ENCODE measurements around the gene WNT4. TPM values are rescaled to one million over a fixed set of nuclear protein-coding genes. Genes with fewer than 3 reads are reported as not detected.

The WNT4 gene
- total and polyA plus RNA-seq, 9 of the 15 experiments (the other 6 are each of a cell fraction or from before 2014, with no cell fraction given): 0.01 TPM; not detected in 8

DNA sequence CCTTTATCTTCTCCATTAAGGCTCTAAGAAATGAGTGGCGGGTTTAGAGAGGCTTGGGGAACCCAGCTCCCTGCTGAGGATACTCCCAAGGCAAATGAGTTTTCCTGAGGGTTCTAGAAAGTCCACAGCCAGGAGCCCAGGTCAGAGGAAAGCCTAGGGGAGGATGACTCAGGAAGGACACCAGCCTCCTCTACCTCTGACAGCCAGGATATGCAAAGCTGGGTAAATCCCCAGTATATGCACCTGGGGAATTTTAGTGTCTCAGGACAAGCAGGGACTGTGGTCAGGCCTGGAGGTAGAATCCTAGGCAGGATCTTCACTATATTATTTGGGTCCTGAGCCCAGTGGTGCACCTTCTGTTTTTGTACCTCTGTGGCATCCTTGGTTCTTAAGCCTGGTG lies 23.5 kb upstream of the WNT4 start (continued):
- TF ChIP-seq SMARCA4 (IDR thresholded peaks at IDR 0.05): no peak
- TF ChIP-seq HSF4 (CRISPR knock-in tag; IDR thresholded peaks at IDR 0.05; ENCODE audit: borderline replicate concordance): no peak
- TF ChIP-seq PRMT5 (CRISPR knock-in tag; IDR thresholded peaks at IDR 0.05): no peak

DNA sequence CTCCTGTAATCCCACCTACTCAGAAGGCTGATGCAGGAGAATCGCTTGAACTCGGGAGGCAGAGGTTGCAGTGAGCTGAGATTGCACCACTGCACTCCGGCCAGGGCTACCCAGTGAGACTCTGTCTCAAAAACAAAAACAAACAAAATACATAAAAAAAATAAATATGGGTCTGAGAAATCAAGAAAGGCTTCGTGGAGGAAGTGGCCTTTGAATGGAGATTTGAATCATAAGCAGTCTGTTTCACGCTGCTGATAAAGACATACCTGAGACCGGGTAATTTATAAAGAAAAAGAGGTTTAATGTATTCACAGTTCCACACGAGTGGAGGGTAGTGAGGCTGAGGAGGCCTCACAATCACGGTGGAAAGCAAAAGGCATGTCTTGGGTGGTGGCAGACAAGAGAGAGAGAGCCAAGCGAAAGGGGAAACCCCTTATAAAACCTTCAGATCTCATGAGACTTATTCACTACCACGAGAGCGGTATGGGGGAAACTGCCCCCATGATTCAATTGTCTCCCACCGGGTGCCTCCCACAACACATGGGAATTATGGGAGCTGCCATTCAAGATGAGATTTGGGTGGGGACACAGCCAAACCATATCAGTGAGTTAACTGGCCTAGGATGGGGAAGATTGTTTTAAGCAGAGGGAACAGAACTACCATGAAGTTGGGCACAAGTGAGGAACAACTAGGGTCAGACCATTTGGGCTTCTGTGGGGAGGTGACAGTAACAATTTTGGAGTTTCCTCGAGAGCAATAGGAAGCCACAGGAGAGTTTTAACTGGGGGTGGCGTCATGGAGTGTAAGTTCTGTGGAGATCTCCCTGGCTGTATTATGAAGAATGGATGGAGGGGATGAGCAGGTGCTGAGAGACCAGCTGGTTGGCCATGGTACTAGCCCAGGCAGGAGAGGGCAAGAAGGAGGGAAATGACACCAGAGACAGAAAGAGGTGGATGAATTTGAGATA lies 22.2 kb upstream of the WNT4 start:
- H4K20me1 ChIP-seq (replicated peaks; ENCODE audit: control insufficient read depth, insufficient read depth, low read length): no peaks in the 10 kb centered on the region
- BruUV-seq (replicated peaks): no TSS peak
- ATAC-seq: no peak
- H3K4me3 ChIP-seq: no peak overlapping the region
- no peaks in the 10 kb centered on the region for H3K9me3 ChIP-seq (replicated peaks; ENCODE audit: control insufficient read depth, insufficient read depth, low read depth, low read length)
- POLR2A ChIA-PET: interaction anchor here (1.4 to 2.7 kb wide), 2 partner anchors 13 kb away, joined by 5 to 10 read pairs; no protein-coding TSS in a partner anchor
- no peak for DNase-seq (ENCODE audit: extremely low read depth in 1 of 4, low spot score in 3 of 4)
- FAIRE-seq: peak; percentile 46
- H3K9ac ChIP-seq (ENCODE audit: insufficient read depth in 1 of 2, low read depth in 2 of 2, low read length in 2 of 2): no peak overlapping the region
- no peaks in the 10 kb centered on the region for H3K9me1 ChIP-seq (ENCODE audit: control insufficient read depth, insufficient read depth, low read length)
- no peak overlapping the region for H2AFZ ChIP-seq (ENCODE audit: low read depth, low read length)
- in situ Hi-C loops (cut with MboI) (no loop called here), intact Hi-C loops (cut with micrococcal nuclease) (no loop called here)
- H3K36me3 ChIP-seq (ENCODE audit: control insufficient read depth, insufficient read depth, low read length): no peaks in the 10 kb centered on the region
- peaks cover 5 to 8% of the 10 kb centered on the region in 2 experiments; a peak in 4 of 5 replicates for H3K4me1 ChIP-seq (replicated peaks in 1 of 2; ENCODE audit: control insufficient read depth in 2 of 2, insufficient read depth in 2 of 2, low read length in 2 of 2)
- no peaks in the 10 kb centered on the region; a peak in 1 of 5 replicates for H3K27me3 ChIP-seq (ENCODE audit: control insufficient read depth in 2 of 2, insufficient read depth in 2 of 2, low read length in 2 of 2)
- H3K4me2 ChIP-seq (ENCODE audit: insufficient read depth, low read length): no peak overlapping the region
- no peaks in the 10 kb centered on the region for H3K79me2 ChIP-seq (ENCODE audit: control insufficient read depth, insufficient read depth, low read length)
- CTCF ChIA-PET (ENCODE audit: low intra/inter-chr PET ratio): no interaction called here
- WGBS (ENCODE audit: insufficient coverage, low coverage, missing lambda C conversion rate): 34% methylated on average over 14 of the region's 14 CpGs
- H3K27ac ChIP-seq (ENCODE audit: extremely low read depth, low read depth, low read length): no peak overlapping the region
- TF ChIP-seq FOXP4 (CRISPR knock-in tag; IDR thresholded peaks at IDR 0.05; ENCODE audit: borderline replicate concordance): no peak
- peak; percentile 47 for TF ChIP-seq RBM25 (IDR thresholded peaks at IDR 0.05; ENCODE audit: low read depth, low read length, severe bottlenecking)
- TF ChIP-seq ZNF282 (CRISPR knock-in tag; IDR thresholded peaks at IDR 0.05): no peak
- TF ChIP-seq ZSCAN29 (IDR thresholded peaks at IDR 0.05): no peak
- no peak for TF ChIP-seq CEBPG (CRISPR knock-in tag; IDR thresholded peaks at IDR 0.05)
- no peak for TF ChIP-seq CEBPG (tag; conservative IDR thresholded peaks at IDR 0.05 in 1 of 2, IDR thresholded peaks at IDR 0.05 in 1 of 2)
- TF ChIP-seq PKNOX1 (IDR thresholded peaks at IDR 0.05): peak; percentile 69
- TF ChIP-seq, protein P1, sequence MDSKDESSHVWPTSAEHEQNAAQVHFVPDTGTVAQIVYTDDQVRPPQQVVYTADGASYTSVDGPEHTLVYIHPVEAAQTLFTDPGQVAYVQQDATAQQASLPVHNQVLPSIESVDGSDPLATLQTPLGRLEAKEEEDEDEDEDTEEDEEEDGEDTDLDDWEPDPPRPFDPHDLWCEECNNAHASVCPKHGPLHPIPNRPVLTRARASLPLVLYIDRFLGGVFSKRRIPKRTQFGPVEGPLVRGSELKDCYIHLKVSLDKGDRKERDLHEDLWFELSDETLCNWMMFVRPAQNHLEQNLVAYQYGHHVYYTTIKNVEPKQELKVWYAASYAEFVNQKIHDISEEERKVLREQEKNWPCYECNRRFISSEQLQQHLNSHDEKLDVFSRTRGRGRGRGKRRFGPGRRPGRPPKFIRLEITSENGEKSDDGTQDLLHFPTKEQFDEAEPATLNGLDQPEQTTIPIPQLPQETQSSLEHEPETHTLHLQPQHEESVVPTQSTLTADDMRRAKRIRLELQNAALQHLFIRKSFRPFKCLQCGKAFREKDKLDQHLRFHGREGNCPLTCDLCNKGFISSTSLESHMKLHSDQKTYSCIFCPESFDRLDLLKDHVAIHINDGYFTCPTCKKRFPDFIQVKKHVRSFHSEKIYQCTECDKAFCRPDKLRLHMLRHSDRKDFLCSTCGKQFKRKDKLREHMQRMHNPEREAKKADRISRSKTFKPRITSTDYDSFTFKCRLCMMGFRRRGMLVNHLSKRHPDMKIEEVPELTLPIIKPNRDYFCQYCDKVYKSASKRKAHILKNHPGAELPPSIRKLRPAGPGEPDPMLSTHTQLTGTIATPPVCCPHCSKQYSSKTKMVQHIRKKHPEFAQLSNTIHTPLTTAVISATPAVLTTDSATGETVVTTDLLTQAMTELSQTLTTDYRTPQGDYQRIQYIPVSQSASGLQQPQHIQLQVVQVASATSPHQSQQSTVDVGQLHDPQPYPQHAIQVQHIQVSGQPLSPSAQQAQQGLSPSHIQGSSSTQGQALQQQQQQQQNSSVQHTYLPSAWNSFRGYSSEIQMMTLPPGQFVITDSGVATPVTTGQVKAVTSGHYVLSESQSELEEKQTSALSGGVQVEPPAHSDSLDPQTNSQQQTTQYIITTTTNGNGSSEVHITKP (IDR thresholded peaks at IDR 0.05; ENCODE audit: partially characterized antibody): peak; percentile 89
- TF ChIP-seq BCOR (IDR thresholded peaks at IDR 0.05): peak; percentile 75
- peak; percentile 34; the same call in 1 of the 2 replicates for TF ChIP-seq POLR2AphosphoS5 (IDR thresholded peaks at IDR 0.05; ENCODE audit: control insufficient read depth, insufficient read depth, low read depth, low read length)
